WTC11 (cell line): ENCODE results near the gene RBFOX2.

Source experiments
- ETV6 ChIP-seq: sonication (generic); formaldehyde crosslinking; IDR thresholded peaks from 2 replicates; pipeline ENCODE4 v1.8.1; 2022; ENCODE audit warnings: mild to moderate bottlenecking, missing genetic modification reagents
- GABPB1 ChIP-seq: sonication (generic); formaldehyde crosslinking; IDR thresholded peaks from 2 replicates; pipeline ENCODE4 v1.8.1; 2023; ENCODE audit warnings: mild to moderate bottlenecking, missing genetic modification reagents
- PRRX2 ChIP-seq: fragments of 250-450 bp; sonication (Bioruptor Pico); IDR thresholded peaks from 2 replicates; pipeline ENCODE4 v1.8.0; 2021; ENCODE audit warnings: mild to moderate bottlenecking
- SMAD3 ChIP-seq: sonication (generic); formaldehyde crosslinking; IDR thresholded peaks from 2 replicates; pipeline ENCODE4 v1.8.0; 2022; ENCODE audit warnings: missing genetic modification reagents, mild to moderate bottlenecking, borderline replicate concordance
- SOX15 ChIP-seq: fragments of 250-450 bp; sonication (Bioruptor Pico); IDR thresholded peaks from 2 replicates; pipeline ENCODE4 v1.9.0; 2021; ENCODE audit warnings: mild to moderate bottlenecking
- TF ChIP-seq, protein P1 (sequence below): fragments of 200-600 bp; IDR thresholded peaks from 2 replicates; pipeline ENCODE4 v1.8.0; 2022; ENCODE audit warnings: antibody characterized with exemption
- TF ChIP-seq, protein P2 (sequence below): sonication (generic); formaldehyde crosslinking; IDR thresholded peaks from 2 replicates; pipeline ENCODE4 v1.8.0; 2022; ENCODE audit warnings: mild to moderate bottlenecking, missing genetic modification reagents
- TF ChIP-seq, protein P3 (sequence below): sonication (generic); formaldehyde crosslinking; IDR thresholded peaks from 2 replicates; pipeline ENCODE4 v1.8.0; 2023; ENCODE audit warnings: missing genetic modification reagents
- TF ChIP-seq, protein P4 (sequence below): fragments of 250-450 bp; sonication (Bioruptor Pico); IDR thresholded peaks from 2 replicates; pipeline ENCODE4 v1.9.0; 2021; ENCODE audit warnings: mild to moderate bottlenecking, borderline replicate concordance
- TF ChIP-seq, protein P5 (sequence below): sonication (generic); formaldehyde crosslinking; IDR thresholded peaks from 2 replicates; pipeline ENCODE4 v1.8.1; 2022; ENCODE audit warnings: missing genetic modification reagents, borderline replicate concordance

DNA sequence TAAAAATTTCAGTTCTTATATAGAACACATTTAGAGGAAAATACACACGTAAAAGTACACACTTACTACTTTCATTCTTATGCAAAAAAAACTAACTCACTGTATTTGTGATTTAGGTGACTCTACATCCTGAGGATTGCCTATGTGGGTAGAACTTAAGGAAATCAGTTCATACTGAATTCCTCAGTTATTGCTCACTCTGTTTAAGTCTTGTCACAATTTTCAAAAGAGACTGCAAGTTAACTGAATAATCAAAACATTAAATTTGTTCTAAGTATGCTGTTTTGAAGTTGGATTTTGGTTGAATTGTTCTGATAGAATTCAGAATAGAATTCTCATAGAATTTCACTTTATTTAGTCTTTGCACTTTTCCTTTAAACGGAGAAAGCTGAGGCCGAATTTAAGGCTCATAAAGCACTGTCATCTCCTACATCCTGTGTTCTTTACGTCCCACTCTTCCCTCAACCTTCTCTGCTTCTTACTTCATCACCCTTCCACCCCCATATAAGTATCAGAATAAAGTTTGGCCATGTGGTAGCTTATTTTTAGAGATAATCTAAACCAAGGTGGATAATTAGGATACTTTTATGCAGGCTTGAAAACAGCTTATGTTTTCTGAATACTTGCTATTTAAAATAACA, 251.2 kb downstream of the RBFOX2 start:
- TF ChIP-seq, protein P1, sequence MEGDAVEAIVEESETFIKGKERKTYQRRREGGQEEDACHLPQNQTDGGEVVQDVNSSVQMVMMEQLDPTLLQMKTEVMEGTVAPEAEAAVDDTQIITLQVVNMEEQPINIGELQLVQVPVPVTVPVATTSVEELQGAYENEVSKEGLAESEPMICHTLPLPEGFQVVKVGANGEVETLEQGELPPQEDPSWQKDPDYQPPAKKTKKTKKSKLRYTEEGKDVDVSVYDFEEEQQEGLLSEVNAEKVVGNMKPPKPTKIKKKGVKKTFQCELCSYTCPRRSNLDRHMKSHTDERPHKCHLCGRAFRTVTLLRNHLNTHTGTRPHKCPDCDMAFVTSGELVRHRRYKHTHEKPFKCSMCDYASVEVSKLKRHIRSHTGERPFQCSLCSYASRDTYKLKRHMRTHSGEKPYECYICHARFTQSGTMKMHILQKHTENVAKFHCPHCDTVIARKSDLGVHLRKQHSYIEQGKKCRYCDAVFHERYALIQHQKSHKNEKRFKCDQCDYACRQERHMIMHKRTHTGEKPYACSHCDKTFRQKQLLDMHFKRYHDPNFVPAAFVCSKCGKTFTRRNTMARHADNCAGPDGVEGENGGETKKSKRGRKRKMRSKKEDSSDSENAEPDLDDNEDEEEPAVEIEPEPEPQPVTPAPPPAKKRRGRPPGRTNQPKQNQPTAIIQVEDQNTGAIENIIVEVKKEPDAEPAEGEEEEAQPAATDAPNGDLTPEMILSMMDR, result no peak
- TF ChIP-seq, protein P2, sequence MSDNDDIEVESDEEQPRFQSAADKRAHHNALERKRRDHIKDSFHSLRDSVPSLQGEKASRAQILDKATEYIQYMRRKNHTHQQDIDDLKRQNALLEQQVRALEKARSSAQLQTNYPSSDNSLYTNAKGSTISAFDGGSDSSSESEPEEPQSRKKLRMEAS (CRISPR knock-in tag), result no peak
- TF ChIP-seq SMAD3, result no peak
- TF ChIP-seq, protein P3, sequence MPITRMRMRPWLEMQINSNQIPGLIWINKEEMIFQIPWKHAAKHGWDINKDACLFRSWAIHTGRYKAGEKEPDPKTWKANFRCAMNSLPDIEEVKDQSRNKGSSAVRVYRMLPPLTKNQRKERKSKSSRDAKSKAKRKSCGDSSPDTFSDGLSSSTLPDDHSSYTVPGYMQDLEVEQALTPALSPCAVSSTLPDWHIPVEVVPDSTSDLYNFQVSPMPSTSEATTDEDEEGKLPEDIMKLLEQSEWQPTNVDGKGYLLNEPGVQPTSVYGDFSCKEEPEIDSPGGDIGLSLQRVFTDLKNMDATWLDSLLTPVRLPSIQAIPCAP (CRISPR knock-in tag), result no peak
- no peak for TF ChIP-seq PRRX2
- TF ChIP-seq ETV6 (CRISPR knock-in tag), result no peak
- TF ChIP-seq, protein P4, sequence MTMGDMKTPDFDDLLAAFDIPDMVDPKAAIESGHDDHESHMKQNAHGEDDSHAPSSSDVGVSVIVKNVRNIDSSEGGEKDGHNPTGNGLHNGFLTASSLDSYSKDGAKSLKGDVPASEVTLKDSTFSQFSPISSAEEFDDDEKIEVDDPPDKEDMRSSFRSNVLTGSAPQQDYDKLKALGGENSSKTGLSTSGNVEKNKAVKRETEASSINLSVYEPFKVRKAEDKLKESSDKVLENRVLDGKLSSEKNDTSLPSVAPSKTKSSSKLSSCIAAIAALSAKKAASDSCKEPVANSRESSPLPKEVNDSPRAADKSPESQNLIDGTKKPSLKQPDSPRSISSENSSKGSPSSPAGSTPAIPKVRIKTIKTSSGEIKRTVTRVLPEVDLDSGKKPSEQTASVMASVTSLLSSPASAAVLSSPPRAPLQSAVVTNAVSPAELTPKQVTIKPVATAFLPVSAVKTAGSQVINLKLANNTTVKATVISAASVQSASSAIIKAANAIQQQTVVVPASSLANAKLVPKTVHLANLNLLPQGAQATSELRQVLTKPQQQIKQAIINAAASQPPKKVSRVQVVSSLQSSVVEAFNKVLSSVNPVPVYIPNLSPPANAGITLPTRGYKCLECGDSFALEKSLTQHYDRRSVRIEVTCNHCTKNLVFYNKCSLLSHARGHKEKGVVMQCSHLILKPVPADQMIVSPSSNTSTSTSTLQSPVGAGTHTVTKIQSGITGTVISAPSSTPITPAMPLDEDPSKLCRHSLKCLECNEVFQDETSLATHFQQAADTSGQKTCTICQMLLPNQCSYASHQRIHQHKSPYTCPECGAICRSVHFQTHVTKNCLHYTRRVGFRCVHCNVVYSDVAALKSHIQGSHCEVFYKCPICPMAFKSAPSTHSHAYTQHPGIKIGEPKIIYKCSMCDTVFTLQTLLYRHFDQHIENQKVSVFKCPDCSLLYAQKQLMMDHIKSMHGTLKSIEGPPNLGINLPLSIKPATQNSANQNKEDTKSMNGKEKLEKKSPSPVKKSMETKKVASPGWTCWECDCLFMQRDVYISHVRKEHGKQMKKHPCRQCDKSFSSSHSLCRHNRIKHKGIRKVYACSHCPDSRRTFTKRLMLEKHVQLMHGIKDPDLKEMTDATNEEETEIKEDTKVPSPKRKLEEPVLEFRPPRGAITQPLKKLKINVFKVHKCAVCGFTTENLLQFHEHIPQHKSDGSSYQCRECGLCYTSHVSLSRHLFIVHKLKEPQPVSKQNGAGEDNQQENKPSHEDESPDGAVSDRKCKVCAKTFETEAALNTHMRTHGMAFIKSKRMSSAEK (CRISPR knock-in tag), result no peak
- TF ChIP-seq SOX15 (CRISPR knock-in tag), result no peak
- TF ChIP-seq, protein P5, sequence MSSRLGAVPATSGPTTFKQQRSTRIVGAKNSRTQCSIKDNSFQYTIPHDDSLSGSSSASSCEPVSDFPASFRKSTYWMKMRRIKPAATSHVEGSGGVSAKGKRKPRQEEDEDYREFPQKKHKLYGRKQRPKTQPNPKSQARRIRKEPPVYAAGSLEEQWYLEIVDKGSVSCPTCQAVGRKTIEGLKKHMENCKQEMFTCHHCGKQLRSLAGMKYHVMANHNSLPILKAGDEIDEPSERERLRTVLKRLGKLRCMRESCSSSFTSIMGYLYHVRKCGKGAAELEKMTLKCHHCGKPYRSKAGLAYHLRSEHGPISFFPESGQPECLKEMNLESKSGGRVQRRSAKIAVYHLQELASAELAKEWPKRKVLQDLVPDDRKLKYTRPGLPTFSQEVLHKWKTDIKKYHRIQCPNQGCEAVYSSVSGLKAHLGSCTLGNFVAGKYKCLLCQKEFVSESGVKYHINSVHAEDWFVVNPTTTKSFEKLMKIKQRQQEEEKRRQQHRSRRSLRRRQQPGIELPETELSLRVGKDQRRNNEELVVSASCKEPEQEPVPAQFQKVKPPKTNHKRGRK, result no peak
- TF ChIP-seq GABPB1, result no peak
